ENCODE results near the gene CYP27A1. TPM values are rescaled to one million over a fixed set of nuclear protein-coding genes. Genes with fewer than 3 reads are reported as not detected.

The CYP27A1 gene
- total RNA-seq, 2 experiments from 2014 or later: 0.23 TPM; not detected in 1

DNA sequence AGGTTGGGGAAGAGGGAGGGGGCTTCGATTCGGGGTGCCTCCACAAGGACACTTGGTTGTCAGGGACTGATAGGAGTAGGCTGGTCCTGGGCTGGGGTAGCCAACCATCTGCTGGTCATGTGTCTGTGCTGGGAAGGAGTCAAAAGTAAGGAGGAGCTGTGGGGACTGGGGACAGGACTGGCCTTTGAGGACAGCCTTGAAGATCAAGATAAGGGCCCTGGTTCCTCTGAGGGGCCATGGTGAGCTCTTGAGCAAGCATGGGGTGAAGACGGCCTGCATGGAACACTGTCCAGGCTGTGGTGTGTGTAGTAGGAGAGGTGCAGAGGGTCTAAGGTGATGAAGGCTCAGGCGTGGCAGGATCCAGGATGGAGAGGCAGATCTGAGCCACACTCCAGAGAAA is 1.7 kb downstream of the CYP27A1 start:
- POLR2A ChIA-PET: interaction anchor here (0.7 kb wide), 1 partner anchor 49 kb away, joined by 4 read pairs; no protein-coding TSS in a partner anchor
- no peaks in the 10 kb centered on the region for H3K9me2 ChIP-seq (ENCODE audit: insufficient read depth, low read length)
- no peaks in the 10 kb centered on the region for H3K36me3 ChIP-seq (ENCODE audit: insufficient read depth, low read length)
- intact Hi-C loops (cut with micrococcal nuclease; ENCODE audit: unreplicated experiment): no loop called here
- H4K20me1 ChIP-seq (ENCODE audit: insufficient read depth, low read length): no peaks in the 10 kb centered on the region
- DNase-seq (ENCODE audit: low spot score): no peak
- H3K4me2 ChIP-seq (ENCODE audit: low read length): no peak overlapping the region
- H3K27ac ChIP-seq (ENCODE audit: low read depth, low read length, poor library complexity, severe bottlenecking): no peak overlapping the region
- no peaks in the 10 kb centered on the region for H3K79me2 ChIP-seq (ENCODE audit: insufficient read depth, low read depth, low read length)
- CTCF ChIA-PET (ENCODE audit: unreplicated experiment): no interaction called here
- no TSS peak for BruUV-seq (replicated peaks)
- no peaks in the 10 kb centered on the region for H3K9me3 ChIP-seq (ENCODE audit: low read length)
- H3K4me1 ChIP-seq (ENCODE audit: insufficient read depth, low read length, poor library complexity, severe bottlenecking): no peaks in the 10 kb centered on the region
- TF ChIP-seq EZH2phosphoT487 (IDR thresholded peaks at IDR 0.05; ENCODE audit: borderline replicate concordance, low read depth, low read length): no peak
- no peak for TF ChIP-seq CTCF (conservative IDR thresholded peaks at IDR 0.05; ENCODE audit: low read length)
- no peak overlapping the region for H2AFZ ChIP-seq (ENCODE audit: low read length)
- H3K4me3 ChIP-seq (ENCODE audit: low read depth, low read length, poor library complexity, severe bottlenecking): no peak overlapping the region

DNA sequence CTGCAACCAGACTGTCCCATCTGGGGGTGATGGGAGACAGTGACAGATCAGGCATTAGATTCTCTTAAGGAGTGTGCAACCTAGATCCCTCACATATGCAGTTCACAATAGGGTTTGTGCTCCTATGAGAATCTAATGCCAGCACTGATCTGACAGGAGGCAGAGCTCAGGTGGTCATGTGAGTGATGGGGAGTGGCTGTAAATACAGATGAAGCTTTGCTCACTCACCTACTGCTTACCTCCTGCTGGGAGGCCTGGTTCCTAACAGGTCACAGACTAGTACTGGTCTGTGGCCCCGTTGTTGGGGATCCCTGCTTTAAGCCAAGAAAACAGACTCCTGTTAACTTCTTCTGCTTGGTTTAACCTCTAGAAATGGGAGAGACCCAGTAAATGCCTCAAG is 3.2 kb downstream of the CYP27A1 start:
- H3K27ac ChIP-seq (ENCODE audit: low read depth, low read length, poor library complexity, severe bottlenecking): no peak overlapping the region
- no peaks in the 10 kb centered on the region for H3K79me2 ChIP-seq (ENCODE audit: insufficient read depth, low read depth, low read length)
- H3K36me3 ChIP-seq (ENCODE audit: insufficient read depth, low read length): no peaks in the 10 kb centered on the region
- H2AFZ ChIP-seq (ENCODE audit: low read length): no peak overlapping the region
- POLR2A ChIA-PET: no interaction called here
- intact Hi-C loops (cut with micrococcal nuclease; ENCODE audit: unreplicated experiment): no loop called here
- no peak overlapping the region for H3K4me2 ChIP-seq (ENCODE audit: low read length)
- H3K4me3 ChIP-seq (ENCODE audit: low read depth, low read length, poor library complexity, severe bottlenecking): no peak overlapping the region
- BruUV-seq (replicated peaks): no TSS peak
- H3K9me3 ChIP-seq (ENCODE audit: low read length): no peaks in the 10 kb centered on the region
- H3K4me1 ChIP-seq (ENCODE audit: insufficient read depth, low read length, poor library complexity, severe bottlenecking): no peaks in the 10 kb centered on the region
- H3K9me2 ChIP-seq (ENCODE audit: insufficient read depth, low read length): no peaks in the 10 kb centered on the region
- DNase-seq (ENCODE audit: low spot score): no peak
- CTCF ChIA-PET (ENCODE audit: unreplicated experiment): no interaction called here
- TF ChIP-seq CTCF (conservative IDR thresholded peaks at IDR 0.05; ENCODE audit: low read length) (no peak), EZH2phosphoT487 (IDR thresholded peaks at IDR 0.05; ENCODE audit: borderline replicate concordance, low read depth, low read length) (no peak)
- H4K20me1 ChIP-seq (ENCODE audit: insufficient read depth, low read length): no peaks in the 10 kb centered on the region

DNA sequence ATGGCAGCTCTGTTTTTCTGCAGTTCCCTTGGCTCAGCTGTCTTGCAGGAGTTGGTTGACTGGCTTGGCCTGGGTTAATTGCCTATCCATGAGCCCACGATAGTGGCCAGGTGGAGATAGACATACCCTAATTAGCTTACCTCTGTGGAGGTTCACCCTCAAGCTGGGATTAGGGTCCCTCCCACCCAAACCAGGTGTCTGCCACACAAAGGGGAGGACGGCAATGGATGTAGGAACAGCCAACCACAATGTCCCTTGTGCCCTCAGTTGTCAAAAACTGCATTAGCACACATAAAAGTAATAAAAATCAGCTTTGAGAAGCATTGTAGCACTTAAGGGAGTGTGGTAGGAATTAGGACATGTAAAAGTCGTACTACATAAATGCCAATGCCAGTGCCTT is 4.2 kb downstream of the CYP27A1 start:
- H3K27ac ChIP-seq (ENCODE audit: low read depth, low read length, poor library complexity, severe bottlenecking): no peak overlapping the region
- intact Hi-C loops (cut with micrococcal nuclease; ENCODE audit: unreplicated experiment): no loop called here
- no peaks in the 10 kb centered on the region for H3K9me3 ChIP-seq (ENCODE audit: low read length)
- TF ChIP-seq CTCF (conservative IDR thresholded peaks at IDR 0.05; ENCODE audit: low read length) (no peak), EZH2phosphoT487 (IDR thresholded peaks at IDR 0.05; ENCODE audit: borderline replicate concordance, low read depth, low read length) (no peak)
- no peak overlapping the region for H3K4me3 ChIP-seq (ENCODE audit: low read depth, low read length, poor library complexity, severe bottlenecking)
- CTCF ChIA-PET (ENCODE audit: unreplicated experiment): no interaction called here
- no peaks in the 10 kb centered on the region for H3K79me2 ChIP-seq (ENCODE audit: insufficient read depth, low read depth, low read length)
- no TSS peak for BruUV-seq (replicated peaks)
- POLR2A ChIA-PET: no interaction called here
- DNase-seq (ENCODE audit: low spot score): no peak
- no peak overlapping the region for H3K4me2 ChIP-seq (ENCODE audit: low read length)
- H3K4me1 ChIP-seq (ENCODE audit: insufficient read depth, low read length, poor library complexity, severe bottlenecking): no peaks in the 10 kb centered on the region
- H3K9me2 ChIP-seq (ENCODE audit: insufficient read depth, low read length): no peaks in the 10 kb centered on the region
- H3K36me3 ChIP-seq (ENCODE audit: insufficient read depth, low read length): no peaks in the 10 kb centered on the region
- no peaks in the 10 kb centered on the region for H4K20me1 ChIP-seq (ENCODE audit: insufficient read depth, low read length)
- H2AFZ ChIP-seq (ENCODE audit: low read length): no peak overlapping the region
